Vagina (tissue), 2 donors: ENCODE measurements around the gene CREB3L1.

Experiments
- CTCF ChIP-seq, 3 experiments: fragments of 450-650 bp in 2 of 3; fragments of 200-600 bp in 1 of 3; sonication (generic) in 1 of 3; IDR thresholded peaks; one replicate each; pipeline ENCODE4 v1.5.1; 2017 to 2019; ENCODE audit warnings: antibody characterized with exemption in 3 of 3, mild to moderate bottlenecking in 2 of 3, moderate library complexity in 2 of 3
- POLR2A ChIP-seq, 2 donors: fragments of 450-650 bp; IDR thresholded peaks; one replicate each; pipeline ENCODE4 v1.6.1; 2017; ENCODE audit warnings: antibody characterized with exemption in 2 of 2, mild to moderate bottlenecking in 2 of 2, moderate library complexity in 2 of 2
- POLR2AphosphoS5 ChIP-seq, 2 donors: sonication (generic); formaldehyde crosslinking; IDR thresholded peaks; one replicate each; pipeline ENCODE4 v1.9.0; 2017; ENCODE audit warnings: antibody characterized with exemption in 2 of 2, mild to moderate bottlenecking in 2 of 2, low read depth in 1 of 2; ENCODE audit not compliant: insufficient read depth in 1 of 2

GRCh38 chr11:46288451-46288850 lies 11.0 kb downstream of the CREB3L1 start:
- TF ChIP-seq CTCF (IDR thresholded peaks at IDR 0.05) = no peak
- no peak for TF ChIP-seq POLR2A (IDR thresholded peaks at IDR 0.05)
- TF ChIP-seq POLR2AphosphoS5 (IDR thresholded peaks at IDR 0.05; ENCODE audit: insufficient read depth in 1 of 2, low read depth in 1 of 2) = no peak
